Endothelial cell of umbilical vein (primary cell): Measurements from ENCODE around the gene TTLL7. TPM values are rescaled to one million over a fixed set of nuclear protein-coding genes. Genes with fewer than 3 reads are reported as not detected.

Experiments used
- BruUV-seq: library from RNA; stranded (reverse); fragments of 400-500 nt; replicated peaks from 2 replicates; lab custom pipeline; 2021; lab: Mats Ljungman, UMichigan
- CTCF ChIA-PET: fragments of 300-600, 350-600 bp; sonication (Branson Sonifier 250); formaldehyde crosslinking; loops from one replicate; lab custom pipeline; 2021; ENCODE audit warnings: antibody characterized with exemption, inconsistent platforms; lab: Charles Lee
- POLR2A ChIA-PET: fragments of 300-600, 350-600 bp; sonication (Branson Sonifier 250); formaldehyde crosslinking; loops from one replicate; lab custom pipeline; 2021; ENCODE audit warnings: antibody characterized with exemption, inconsistent platforms; lab: Charles Lee
- DNase-seq: peaks from one replicate; pipeline ENCODE4 v3.0.0-alpha.2; 2011; ENCODE audit warnings: low read depth, low spot score
- FAIRE-seq: peaks from 2 replicates; lab custom pipeline; 2011; peaks lifted over from hg19 to GRCh38; lab: Jason Lieb, UNC
- H2AFZ ChIP-seq: 2 replicates; pipeline ENCODE4 v1.6.0; 2012; ENCODE audit warnings: low read depth, low read length, control low read depth, inconsistent platforms
- H3K27ac ChIP-seq: 2 replicates; pipeline ENCODE4 v1.5.1; 2011; ENCODE audit warnings: low read depth, mild to moderate bottlenecking, control low read depth, low read length, moderate library complexity; ENCODE audit not compliant: insufficient read depth
- H3K27me3 ChIP-seq, 2 experiments: 2 replicates each; pipeline versions ENCODE4 v1.6.0 to v1.6.1; 2011; ENCODE audit warnings: low read length in 2 of 2, mixed read lengths in 1 of 2; ENCODE audit not compliant: control insufficient read depth in 2 of 2, insufficient read depth in 2 of 2
- H3K36me3 ChIP-seq, 2 experiments: 2 replicates in 1 of 2; 3 replicates in 1 of 2; pipeline ENCODE4 v1.5.1; 2011; ENCODE audit warnings: low read length in 2 of 2, mild to moderate bottlenecking in 1 of 2, moderate library complexity in 1 of 2; ENCODE audit not compliant: control insufficient read depth in 2 of 2, insufficient read depth in 2 of 2; ENCODE audit errors: extremely low read depth in 1 of 2
- H3K4me1 ChIP-seq: 3 replicates; pipeline ENCODE4 v1.5.1; 2011; ENCODE audit warnings: mild to moderate bottlenecking, low read length; ENCODE audit not compliant: control insufficient read depth, insufficient read depth; ENCODE audit errors: extremely low read depth
- H3K4me2 ChIP-seq: 2 replicates; pipeline ENCODE4 v1.6.1; 2011; ENCODE audit warnings: low read length, control low read depth, mixed read lengths; ENCODE audit not compliant: insufficient read depth
- H3K4me3 ChIP-seq, 3 experiments: fragments of 200-600 bp in 1 of 3; sonication (generic), shearing (Covaris generic) in 1 of 3; replicated peaks in 1 of 3; 2 replicates each; pipeline ENCODE4 v1.5.1; 2011 to 2016; ENCODE audit warnings: control low read depth in 3 of 3, low read length in 3 of 3, mild to moderate bottlenecking in 2 of 3, inconsistent platforms in 1 of 3, low read depth in 1 of 3, moderate library complexity in 1 of 3; ENCODE audit not compliant: insufficient read depth in 1 of 3
- H3K79me2 ChIP-seq: 2 replicates; pipeline ENCODE4 v1.6.0; 2012; ENCODE audit warnings: low read length, inconsistent platforms; ENCODE audit not compliant: control insufficient read depth, insufficient read depth
- H3K9ac ChIP-seq: replicated peaks from 2 replicates; pipeline ENCODE3; 2011; ENCODE audit warnings: low read length, control low read depth; ENCODE audit not compliant: insufficient read depth; ENCODE audit errors: extremely low read depth
- H3K9me1 ChIP-seq: replicated peaks from 3 replicates; pipeline ENCODE4 v1.6.0; 2011; ENCODE audit warnings: mild to moderate bottlenecking, low read length; ENCODE audit not compliant: control insufficient read depth, insufficient read depth; ENCODE audit errors: extremely low read depth
- H3K9me3 ChIP-seq: replicated peaks from 2 replicates; pipeline ENCODE4 v1.5.1; 2012; ENCODE audit warnings: low read length, inconsistent platforms; ENCODE audit not compliant: control insufficient read depth, insufficient read depth
- H4K20me1 ChIP-seq: replicated peaks from 2 replicates; pipeline ENCODE3; 2011; ENCODE audit warnings: mild to moderate bottlenecking, low read length; ENCODE audit not compliant: control insufficient read depth, insufficient read depth; ENCODE audit errors: extremely low read depth
- CTCF ChIP-seq, 2 donors: IDR thresholded peaks; 1 replicate in 1 of 2; 2 replicates in 1 of 2; pipeline ENCODE4 v1.5.1; 2011; ENCODE audit warnings: low read length in 2 of 2, mild to moderate bottlenecking in 2 of 2, moderate library complexity in 2 of 2, control low read depth in 1 of 2, inconsistent platforms in 1 of 2, low read depth in 1 of 2; ENCODE audit not compliant: insufficient read depth in 1 of 2; ENCODE audit errors: extremely low read depth in 1 of 2
- EZH2 ChIP-seq: IDR thresholded peaks from 2 replicates; pipeline ENCODE4 v1.6.1; 2012; ENCODE audit warnings: borderline replicate concordance, low read depth, mild to moderate bottlenecking, moderate library complexity, low read length, inconsistent platforms; ENCODE audit not compliant: severe bottlenecking
- GATA2 ChIP-seq: IDR thresholded peaks from 2 replicates; pipeline ENCODE4 v1.7.0; 2011; ENCODE audit warnings: low read depth, mild to moderate bottlenecking, moderate library complexity, mixed read lengths, low read length; ENCODE audit not compliant: insufficient read length, insufficient read depth
- JUN ChIP-seq: IDR thresholded peaks from 2 replicates; pipeline ENCODE4 v1.6.1; 2011; ENCODE audit warnings: borderline replicate concordance, low read depth; ENCODE audit not compliant: insufficient read length, insufficient read depth
- MAX ChIP-seq: IDR thresholded peaks from 2 replicates; pipeline ENCODE4 v1.6.1; 2011; ENCODE audit not compliant: insufficient read depth, insufficient read length
- MYC ChIP-seq: IDR thresholded peaks from one replicate; pipeline ENCODE4 v1.6.1; 2011; ENCODE audit warnings: mild to moderate bottlenecking, low read depth, low read length
- POLR2A ChIP-seq: IDR thresholded peaks from 2 replicates; pipeline ENCODE4 v1.6.1; 2012; ENCODE audit warnings: low read depth, mild to moderate bottlenecking, control low read depth, low read length
- POLR2AphosphoS5 ChIP-seq: IDR thresholded peaks from 2 replicates; pipeline ENCODE4 v1.6.1; 2012; ENCODE audit warnings: low read depth, mild to moderate bottlenecking, control low read depth, low read length, moderate library complexity; ENCODE audit not compliant: insufficient read depth
- dilution Hi-C: fragments of 300-500 bp; cut with MboI; formaldehyde crosslinking; loops from one replicate; pipeline ENCODE4 v1.15.0; 2019; ENCODE audit warnings: low sequenced_read_pairs; ENCODE audit not compliant: extremely low pct_ligation_motif_present
- intact Hi-C: fragments of 100-400 bp; cut with micrococcal nuclease; formaldehyde crosslinking; loops from one replicate; pipeline ENCODE4 v1.10.0; 2022
- polyA plus RNA-seq, 4 experiments: library from polyadenylated mRNA; depleted of rRNA in 3 of 4; stranded (reverse) in 3 of 4; unstranded in 1 of 4; fragments of >200 nt; gene quantifications; 2 replicates each; pipeline versions ENCODE4 v1.2.1 to v1.2.3, GENCODE V29; 2011 to 2012; ENCODE audit warnings: missing spikeins in 1 of 4
- total RNA-seq: library from RNA; stranded (reverse); gene quantifications from 2 replicates; pipeline ENCODE4 v1.2.3, GENCODE V29; 2021

Gene TTLL7
- total and polyA plus RNA-seq, 2 donors (not counting 3 experiments of a cell fraction or from before 2014, with no cell fraction given): 2.1 to 11.7 TPM

- dilution Hi-C loops (no loop called here), intact Hi-C loops (loop anchor here (5.0 to 10.0 kb wide), 2 partner anchors 126 to 439 kb away; no protein-coding TSS in a partner anchor)
- CTCF ChIA-PET: no interaction called here
- H3K4me1 ChIP-seq: peaks cover 10% of the 10 kb centered on the region
- H3K27ac ChIP-seq: no peak overlapping the region
- no peaks in the 10 kb centered on the region for H3K9me1 ChIP-seq
- no peak overlapping the region for H3K9ac ChIP-seq
- POLR2A ChIA-PET: no interaction called here
- no TSS peak for BruUV-seq
- no peaks in the 10 kb centered on the region for H3K36me3 ChIP-seq
- H3K4me2 ChIP-seq: no peak overlapping the region
- FAIRE-seq (peak; percentile 28), DNase-seq (no peak)
- H3K27me3 ChIP-seq: peaks cover 4 to 5% of the 10 kb centered on the region in 2 experiments
- no peaks in the 10 kb centered on the region for H3K79me2 ChIP-seq
- no peak overlapping the region for H3K4me3 ChIP-seq
- H3K9me3 ChIP-seq: no peaks in the 10 kb centered on the region
- no peaks in the 10 kb centered on the region for H4K20me1 ChIP-seq
- no peak overlapping the region for H2AFZ ChIP-seq
- no peak for TF ChIP-seq MAX
- TF ChIP-seq JUN: no peak
- no peak for TF ChIP-seq POLR2A
- TF ChIP-seq CTCF (IDR thresholded peaks at IDR 0.05; ENCODE audit: extremely low read depth in 1 of 2, insufficient read depth in 1 of 2, low read depth in 1 of 2, low read length in 2 of 2): no peak
- TF ChIP-seq GATA2: no peak
- no peak for TF ChIP-seq MYC
These were observed 2.7 kb downstream of the TTLL7 start for GRCh38 chr1:83996191-83996590.

GRCh38 chr1:83995649-83996048 lies 3.3 kb downstream of the TTLL7 start:
- peaks cover 10% of the 10 kb centered on the region for H3K4me1 ChIP-seq
- H3K9me3 ChIP-seq: no peaks in the 10 kb centered on the region
- H3K4me3 ChIP-seq: no peak overlapping the region
- BruUV-seq: no TSS peak
- ChIA-PET POLR2A (no interaction called here), CTCF (no interaction called here)
- H3K27ac ChIP-seq: no peak overlapping the region
- FAIRE-seq (no peak), DNase-seq (no peak)
- intact Hi-C loops (loop anchor here (5.0 to 10.0 kb wide), 2 partner anchors 127 to 439 kb away; no protein-coding TSS in a partner anchor), dilution Hi-C loops (no loop called here)
- TF ChIP-seq POLR2A (no peak), CTCF (IDR thresholded peaks at IDR 0.05; ENCODE audit: extremely low read depth in 1 of 2, insufficient read depth in 1 of 2, low read depth in 1 of 2, low read length in 2 of 2) (no peak), EZH2 (no peak), JUN (no peak), GATA2 (no peak), MYC (no peak), POLR2AphosphoS5 (no peak), MAX (no peak)
- H3K36me3 ChIP-seq: no peaks in the 10 kb centered on the region
- no peak overlapping the region for H3K9ac ChIP-seq
- H3K27me3 ChIP-seq: peaks cover 4 to 5% of the 10 kb centered on the region in 2 experiments
- no peaks in the 10 kb centered on the region for H4K20me1 ChIP-seq
- no peak overlapping the region for H2AFZ ChIP-seq
- H3K4me2 ChIP-seq: no peak overlapping the region
- H3K9me1 ChIP-seq: no peaks in the 10 kb centered on the region
- H3K79me2 ChIP-seq: no peaks in the 10 kb centered on the region
